AG08396 (cell line): ENCODE results near the gene RBBP4.

Source experiments
- DNase-seq: peaks from one replicate; pipeline ENCODE4 v3.0.0; 2012; ENCODE audit warnings: low spot score, mixed read lengths

Gene RBBP4

GRCh38 chr1:32719681-32720275 is 68.8 kb downstream of the RBBP4 start:
- no peak for DNase-seq

GRCh38 chr1:32724678-32725614 is 73.9 kb downstream of the RBBP4 start:
- DNase-seq, result peak; percentile 91

GRCh38 chr1:32725615-32725982 is 74.6 kb downstream of the RBBP4 start:
- DNase-seq, result no peak

- no peak for DNase-seq
These were observed 76.9 kb downstream of the RBBP4 start for GRCh38 chr1:32727876-32728275.

GRCh38 chr1:32728413-32729077 is 77.5 kb downstream of the RBBP4 start:
- DNase-seq, result no peak

- no peak for DNase-seq
These were observed 78.4 kb downstream of the RBBP4 start for GRCh38 chr1:32729254-32730046.

GRCh38 chr1:32733582-32734321 is 82.7 kb downstream of the RBBP4 start:
- DNase-seq, result peak; percentile 50
